Measurements from ENCODE around the gene CYP4X1.

- TF ChIP-seq, protein P1, sequence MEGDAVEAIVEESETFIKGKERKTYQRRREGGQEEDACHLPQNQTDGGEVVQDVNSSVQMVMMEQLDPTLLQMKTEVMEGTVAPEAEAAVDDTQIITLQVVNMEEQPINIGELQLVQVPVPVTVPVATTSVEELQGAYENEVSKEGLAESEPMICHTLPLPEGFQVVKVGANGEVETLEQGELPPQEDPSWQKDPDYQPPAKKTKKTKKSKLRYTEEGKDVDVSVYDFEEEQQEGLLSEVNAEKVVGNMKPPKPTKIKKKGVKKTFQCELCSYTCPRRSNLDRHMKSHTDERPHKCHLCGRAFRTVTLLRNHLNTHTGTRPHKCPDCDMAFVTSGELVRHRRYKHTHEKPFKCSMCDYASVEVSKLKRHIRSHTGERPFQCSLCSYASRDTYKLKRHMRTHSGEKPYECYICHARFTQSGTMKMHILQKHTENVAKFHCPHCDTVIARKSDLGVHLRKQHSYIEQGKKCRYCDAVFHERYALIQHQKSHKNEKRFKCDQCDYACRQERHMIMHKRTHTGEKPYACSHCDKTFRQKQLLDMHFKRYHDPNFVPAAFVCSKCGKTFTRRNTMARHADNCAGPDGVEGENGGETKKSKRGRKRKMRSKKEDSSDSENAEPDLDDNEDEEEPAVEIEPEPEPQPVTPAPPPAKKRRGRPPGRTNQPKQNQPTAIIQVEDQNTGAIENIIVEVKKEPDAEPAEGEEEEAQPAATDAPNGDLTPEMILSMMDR (IDR thresholded peaks at IDR 0.05; ENCODE audit: low read depth, low read length, poor library complexity, severe bottlenecking) = no peak
- no peak for TF ChIP-seq EZH2phosphoT487 (IDR thresholded peaks at IDR 0.05; ENCODE audit: borderline replicate concordance, low read length)
Measured at GRCh38 chr1:46983830-46984586, 39.5 kb upstream of the CYP4X1 start.

Data from DOHH2 (cell line).